Ovary (tissue), 9 donors: ENCODE data around the gene TM7SF3. TPM values are rescaled to one million over a fixed set of nuclear protein-coding genes. Genes with fewer than 3 reads are reported as not detected.

Experiments used
- DNase-seq, 5 donors: peaks; one replicate each; pipeline ENCODE4 v3.0.0-alpha.2; 2019 to 2020
- H3K27ac ChIP-seq, 2 donors: fragments of 200-600 bp; one replicate each; pipeline versions ENCODE4 v1.5.1 to v1.8.0; 2019 to 2022
- H3K27me3 ChIP-seq: fragments of 200-600 bp; one replicate; pipeline ENCODE4 v1.8.0; 2022
- H3K36me3 ChIP-seq: fragments of 200-600 bp; sonication (generic); one replicate; pipeline ENCODE4 v1.5.1; 2019
- H3K4me1 ChIP-seq: one replicate; pipeline ENCODE4 v1.8.1; 2013; ENCODE audit warnings: mild to moderate bottlenecking, moderate library complexity; ENCODE audit not compliant: insufficient read depth
- H3K4me3 ChIP-seq: fragments of 200-600 bp; sonication (generic); one replicate; pipeline ENCODE4 v1.5.1; 2017
- H3K9me3 ChIP-seq, 2 donors: fragments of 200-600 bp in 1 of 2; sonication (generic) in 1 of 2; one replicate each; pipeline versions ENCODE4 v1.5.1 to v1.8.1; 2013 to 2019; ENCODE audit warnings: mild to moderate bottlenecking in 1 of 2, moderate library complexity in 1 of 2
- EP300 ChIP-seq: sonication (generic); formaldehyde crosslinking; IDR thresholded peaks from one replicate; pipeline ENCODE4 v1.6.1; 2017; ENCODE audit warnings: antibody characterized with exemption
- POLR2A ChIP-seq: fragments of 450-650 bp; IDR thresholded peaks from one replicate; pipeline ENCODE4 v1.6.1; 2017; ENCODE audit warnings: antibody characterized with exemption, mild to moderate bottlenecking, moderate library complexity
- WGBS, 3 donors: extraction: QIAGEN DNeasy Blood & Tissue Kit in 1 of 3; methylation state at CpG; one replicate each; pipeline versions ENCODE4 v1.1.5 to v1.1.7; 2013 to 2017; 5-methylcytosine and 5-hydroxymethylcytosine counted together
- intact Hi-C, 4 donors: fragments of 100-400 bp; cut with DNase I; formaldehyde crosslinking; loops; one replicate each; pipeline versions ENCODE4 v1.11.0 to v1.15.1; 2022 to 2023
- polyA plus RNA-seq, 2 donors: library from polyadenylated mRNA; stranded (reverse); fragments of 200-250 nt in 1 of 2; fragments of 350-450 nt in 1 of 2; fragmentation: Illumina TruSeq in 1 of 2; extraction: RNeasy Lipid Tissue Mini Kit (QIAGEN cat#74804) in 1 of 2; gene quantifications; one replicate each; pipeline ENCODE4 v1.2.3, GENCODE V29; 2013 to 2014
- total RNA-seq, 7 donors: library from RNA; depleted of rRNA in 2 of 7; stranded (reverse); fragments of >200 nt in 2 of 7; fragmentation: NEBNext Ultra II Directional in 3 of 7; extraction: Animal tissue kit (Norgen Biotek cat#: 25700) in 3 of 7; gene quantifications; one replicate each; pipeline versions ENCODE4 v1.1.0 to v1.2.4, GENCODE V29; 2016 to 2023
- TF ChIP-seq, protein P1 (sequence below), 3 donors: fragments of 450-650 bp in 2 of 3; fragments of 200-600 bp in 1 of 3; IDR thresholded peaks; one replicate each; pipeline versions ENCODE4 v1.5.1 to v1.8.0; 2016 to 2022; ENCODE audit warnings: antibody characterized with exemption in 3 of 3, mild to moderate bottlenecking in 1 of 3
- donor health status: DM: no; HTN: no; CAD: no; lungs with moderate emphysema.
- donor health status: DM: no; HTN: no; CAD: no.
- donor health status: Bipolar disorder and iron deficiency.
- donor health status: DM: yes; HTN: yes; CAD: no.
- donor health status: DM: no; HTN: no; CAD: no.
- donor health status: DM: yes; HTN: yes; CAD: no.

The TM7SF3 gene
- total and polyA plus RNA-seq, 9 donors = 35.2 to 117 (median 44.2) TPM

DNA sequence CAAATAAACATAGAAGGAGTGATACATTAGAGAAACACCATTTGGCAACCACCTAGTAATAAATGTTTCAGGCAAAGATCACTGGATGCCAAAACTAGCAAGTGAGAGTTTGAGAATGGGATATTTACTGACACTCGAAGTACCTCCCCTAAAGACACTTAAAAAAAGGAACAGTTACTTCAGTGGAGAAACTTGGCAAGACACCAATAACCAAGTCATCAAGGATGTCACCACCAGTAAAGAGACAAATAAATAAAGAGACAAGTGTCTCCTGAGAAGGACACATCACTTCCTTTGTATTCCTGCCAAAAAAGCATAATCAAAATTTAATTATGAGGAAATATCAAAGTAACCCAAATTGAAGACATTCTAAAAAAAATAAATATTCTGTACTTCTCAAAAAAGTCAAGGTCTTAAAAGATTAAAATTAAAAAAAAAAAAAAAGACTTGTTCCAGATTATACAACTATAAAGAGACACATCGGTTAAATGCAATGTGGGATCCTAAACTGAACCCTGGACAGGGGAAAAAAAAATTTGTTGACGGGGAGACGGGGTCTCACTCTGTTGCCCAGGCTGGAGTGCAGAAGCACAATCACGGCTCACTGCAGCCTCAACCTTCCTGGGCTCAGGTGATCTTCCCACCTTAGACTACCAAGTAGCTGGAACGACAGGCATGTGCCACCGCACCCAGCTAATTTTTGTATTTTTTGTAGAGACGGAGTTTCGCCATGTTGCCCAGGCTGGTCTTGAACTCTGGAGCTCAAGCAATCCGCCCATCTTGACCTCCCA, 26.4 kb downstream of the TM7SF3 start:
- WGBS, 3 donors = 88 to 91% (median 89%) methylated on average over 10 of the region's 10 CpGs

DNA sequence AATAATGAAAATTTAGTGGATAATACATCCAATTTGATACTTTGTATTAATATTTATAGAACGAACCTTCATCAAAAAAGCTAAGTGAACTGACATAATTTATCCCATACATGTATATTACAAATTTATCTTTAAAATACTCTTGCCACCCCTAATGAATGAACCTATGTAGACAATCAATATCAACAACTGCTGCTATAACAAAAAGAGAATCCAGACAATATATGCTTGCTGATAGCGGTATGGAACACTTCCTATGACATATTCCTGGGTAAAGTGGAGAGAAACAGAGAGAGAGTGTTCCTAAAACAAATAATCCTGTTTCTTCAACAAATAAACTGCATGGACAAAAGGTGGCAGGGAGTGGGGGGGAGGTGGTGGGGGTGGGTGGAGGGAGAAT, 31.3 kb downstream of the TM7SF3 start:
- no peak for TF ChIP-seq POLR2A
- TF ChIP-seq, protein P1, sequence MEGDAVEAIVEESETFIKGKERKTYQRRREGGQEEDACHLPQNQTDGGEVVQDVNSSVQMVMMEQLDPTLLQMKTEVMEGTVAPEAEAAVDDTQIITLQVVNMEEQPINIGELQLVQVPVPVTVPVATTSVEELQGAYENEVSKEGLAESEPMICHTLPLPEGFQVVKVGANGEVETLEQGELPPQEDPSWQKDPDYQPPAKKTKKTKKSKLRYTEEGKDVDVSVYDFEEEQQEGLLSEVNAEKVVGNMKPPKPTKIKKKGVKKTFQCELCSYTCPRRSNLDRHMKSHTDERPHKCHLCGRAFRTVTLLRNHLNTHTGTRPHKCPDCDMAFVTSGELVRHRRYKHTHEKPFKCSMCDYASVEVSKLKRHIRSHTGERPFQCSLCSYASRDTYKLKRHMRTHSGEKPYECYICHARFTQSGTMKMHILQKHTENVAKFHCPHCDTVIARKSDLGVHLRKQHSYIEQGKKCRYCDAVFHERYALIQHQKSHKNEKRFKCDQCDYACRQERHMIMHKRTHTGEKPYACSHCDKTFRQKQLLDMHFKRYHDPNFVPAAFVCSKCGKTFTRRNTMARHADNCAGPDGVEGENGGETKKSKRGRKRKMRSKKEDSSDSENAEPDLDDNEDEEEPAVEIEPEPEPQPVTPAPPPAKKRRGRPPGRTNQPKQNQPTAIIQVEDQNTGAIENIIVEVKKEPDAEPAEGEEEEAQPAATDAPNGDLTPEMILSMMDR (IDR thresholded peaks at IDR 0.05) = no peak
- TF ChIP-seq EP300 = no peak
- Histone ChIP-seq H3K4me3 (no peak overlapping the region), H3K9me3 (no peaks in the 10 kb centered on the region), H3K36me3 (no peaks in the 10 kb centered on the region), H3K27me3 (no peaks in the 10 kb centered on the region), H3K4me1 (no peaks in the 10 kb centered on the region), H3K27ac (no peak overlapping the region)
- WGBS, 3 donors = 96 to 99% (median 98%) methylated on average over 2 of the region's 2 CpGs
- DNase-seq = no peak
- intact Hi-C loops = no loop called here

More for the DNA sequence above, 26.4 kb downstream of the TM7SF3 start:
- Histone ChIP-seq H3K4me1 (no peaks in the 10 kb centered on the region), H3K36me3 (no peaks in the 10 kb centered on the region), H3K4me3 (no peak overlapping the region), H3K9me3 (no peaks in the 10 kb centered on the region), H3K27ac (no peak overlapping the region), H3K27me3 (no peaks in the 10 kb centered on the region)
- DNase-seq = no peak
- TF ChIP-seq, protein P1 (IDR thresholded peaks at IDR 0.05) = no peak
- TF ChIP-seq EP300 (no peak), POLR2A (no peak)
- intact Hi-C loops = loop anchor here in 1 of 4 donors (1.0 kb wide), 1 partner anchor 22 kb away; no protein-coding TSS in a partner anchor

DNA sequence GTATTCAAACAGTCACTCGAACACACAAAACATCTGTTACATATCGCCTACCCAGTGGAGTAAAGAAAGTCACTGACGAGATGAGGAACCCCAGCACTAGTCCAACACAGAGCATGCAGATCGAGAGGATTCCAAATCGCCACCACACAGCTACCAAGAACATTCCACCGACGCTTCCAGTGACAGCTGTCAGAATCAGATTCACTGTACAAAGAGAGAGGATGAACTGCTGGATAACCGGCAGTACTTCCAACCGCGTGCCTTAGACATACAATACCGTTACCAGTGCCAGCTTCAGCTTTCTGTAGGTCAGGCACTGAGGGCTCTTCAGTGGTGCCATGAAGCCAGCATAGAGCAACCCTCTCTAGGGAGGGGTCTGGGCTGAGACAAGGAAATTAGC, 34.5 kb downstream of the TM7SF3 start:
- TF ChIP-seq EP300 (no peak), POLR2A (no peak)
- TF ChIP-seq, protein P1 (IDR thresholded peaks at IDR 0.05) = no peak
- 96 to 98% (median 98%) methylated on average over 11 of the region's 11 CpGs for WGBS, 3 donors
- Histone ChIP-seq H3K36me3 (no peaks in the 10 kb centered on the region), H3K4me3 (no peak overlapping the region), H3K4me1 (no peaks in the 10 kb centered on the region), H3K9me3 (no peaks in the 10 kb centered on the region), H3K27me3 (no peaks in the 10 kb centered on the region), H3K27ac (no peak overlapping the region)
- intact Hi-C loops = no loop called here
- no peak for DNase-seq

DNA sequence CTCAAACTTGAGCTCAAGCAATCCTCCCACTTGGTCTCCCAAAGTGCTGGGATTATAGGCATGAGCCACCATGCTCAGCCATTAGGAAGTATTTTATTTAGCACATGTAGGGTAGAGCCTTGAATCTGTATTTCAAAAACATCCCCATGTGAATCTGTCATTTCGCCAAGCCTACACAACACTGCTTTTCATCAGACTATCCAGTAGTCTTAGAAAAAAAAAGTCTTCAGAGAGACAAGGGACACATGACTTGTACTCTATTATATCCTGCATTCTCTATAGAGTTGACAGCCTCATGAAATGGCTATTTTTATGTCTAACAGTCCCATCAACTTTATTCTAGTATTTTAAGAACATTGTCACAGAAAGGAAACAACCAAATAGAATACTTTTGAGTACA, 35.4 kb downstream of the TM7SF3 start:
- intact Hi-C loops = no loop called here
- H3K4me3 ChIP-seq = no peak overlapping the region
- no peak for DNase-seq
- no peaks in the 10 kb centered on the region for H3K27me3 ChIP-seq
- no peak for TF ChIP-seq POLR2A
- no peak for TF ChIP-seq EP300
- TF ChIP-seq, protein P1 (IDR thresholded peaks at IDR 0.05) = no peak
- H3K4me1 ChIP-seq = no peaks in the 10 kb centered on the region
- no peak overlapping the region for H3K27ac ChIP-seq
- H3K9me3 ChIP-seq = no peaks in the 10 kb centered on the region
- H3K36me3 ChIP-seq = no peaks in the 10 kb centered on the region
- 86 to 97% (median 95%) methylated on average over 1 of the region's 1 CpG for WGBS, 3 donors
